ENCODE measurements around the gene VAMP3. TPM values are rescaled to one million over a fixed set of nuclear protein-coding genes. Genes with fewer than 3 reads are reported as not detected.

VAMP3 gene
- total RNA-seq, 1 donor from 2014 or later: 154 TPM

- Mint-ChIP-seq H3K4me3 (ENCODE audit: unreplicated experiment) (no peak overlapping the region), H3K27me3 (ENCODE audit: low read depth, unreplicated experiment) (peaks cover 3% of the 10 kb centered on the region), H3K4me1 (ENCODE audit: low read depth, unreplicated experiment) (peaks cover 9% of the 10 kb centered on the region), H3K9me3 (ENCODE audit: unreplicated experiment) (peaks cover 8% of the 10 kb centered on the region), H3K36me3 (ENCODE audit: low read depth, unreplicated experiment) (peaks cover 12% of the 10 kb centered on the region), H3K27ac (ENCODE audit: unreplicated experiment) (no peak overlapping the region)
- Histone ChIP-seq H3K9ac (ENCODE audit: low read length) (no peak overlapping the region), H3K4me3 (ENCODE audit: insufficient read depth, low read depth, low read length) (no peak overlapping the region), H3K4me2 (ENCODE audit: low read length) (no peak overlapping the region), H4K20me1 (ENCODE audit: insufficient read depth, low read length) (no peaks in the 10 kb centered on the region), H3K36me3 (ENCODE audit: insufficient read depth, low read length) (no peaks in the 10 kb centered on the region), H3K27ac (ENCODE audit: low read depth, low read length) (peak overlapping the region; percentile 15), H3K79me2 (ENCODE audit: insufficient read depth, low read length) (no peaks in the 10 kb centered on the region), H2AFZ (ENCODE audit: low read depth, low read length) (no peak overlapping the region), H3K27me3 (ENCODE audit: insufficient read depth, low read length) (no peaks in the 10 kb centered on the region), H3K9me3 (ENCODE audit: insufficient read depth, low read depth, low read length) (peaks cover 10% of the 10 kb centered on the region), H3K4me1 (ENCODE audit: insufficient read depth, low read length) (no peaks in the 10 kb centered on the region)
- FAIRE-seq (no peak), DNase-seq (ENCODE audit: low read depth) (no peak)
- no peak for TF ChIP-seq CTCF (IDR thresholded peaks at IDR 0.05; ENCODE audit: insufficient read depth, low read depth, low read length)
- no peak for TF ChIP-seq EZH2 (IDR thresholded peaks at IDR 0.05; ENCODE audit: insufficient read depth, low read length)
Observed at GRCh38 chr1:7809742-7810141, 38.6 kb downstream of the VAMP3 start.

- DNase-seq (ENCODE audit: low read depth): peak; percentile 91
- H3K79me2 ChIP-seq (ENCODE audit: insufficient read depth, low read length): no peaks in the 10 kb centered on the region
- FAIRE-seq: peak; percentile 64
Observed at GRCh38 chr1:7810395-7810794, 39.3 kb downstream of the VAMP3 start.

More at GRCh38 chr1:7810395-7810794, 39.3 kb downstream of the VAMP3 start:
- H3K36me3 Mint-ChIP-seq (ENCODE audit: low read depth, unreplicated experiment): peaks cover 8% of the 10 kb centered on the region
- peaks cover 8% of the 10 kb centered on the region for H3K9me3 Mint-ChIP-seq (ENCODE audit: unreplicated experiment)
- Histone ChIP-seq H4K20me1 (ENCODE audit: insufficient read depth, low read length) (no peaks in the 10 kb centered on the region), H3K27ac (ENCODE audit: low read depth, low read length) (peak overlapping the region; percentile 20), H3K27me3 (ENCODE audit: insufficient read depth, low read length) (no peaks in the 10 kb centered on the region), H3K4me1 (ENCODE audit: insufficient read depth, low read length) (no peaks in the 10 kb centered on the region), H3K9me3 (ENCODE audit: insufficient read depth, low read depth, low read length) (peaks cover 10% of the 10 kb centered on the region), H3K36me3 (ENCODE audit: insufficient read depth, low read length) (no peaks in the 10 kb centered on the region), H2AFZ (ENCODE audit: low read depth, low read length) (no peak overlapping the region), H3K4me3 (ENCODE audit: insufficient read depth, low read depth, low read length) (no peak overlapping the region), H3K4me2 (ENCODE audit: low read length) (no peak overlapping the region), H3K9ac (ENCODE audit: low read length) (no peak overlapping the region)
- H3K27ac Mint-ChIP-seq (ENCODE audit: unreplicated experiment): no peak overlapping the region
- TF ChIP-seq EZH2 (IDR thresholded peaks at IDR 0.05; ENCODE audit: insufficient read depth, low read length): no peak
- TF ChIP-seq CTCF (IDR thresholded peaks at IDR 0.05; ENCODE audit: insufficient read depth, low read depth, low read length): no peak
- peaks cover 9% of the 10 kb centered on the region for H3K4me1 Mint-ChIP-seq (ENCODE audit: low read depth, unreplicated experiment)
- peak overlapping the region; percentile 22 for H3K4me3 Mint-ChIP-seq (ENCODE audit: unreplicated experiment)
- no peaks in the 10 kb centered on the region for H3K27me3 Mint-ChIP-seq (ENCODE audit: low read depth, unreplicated experiment)

All from astrocyte (in vitro differentiated cells and primary cell).